ENCODE data around the gene SNX33. TPM values are rescaled to one million over a fixed set of nuclear protein-coding genes. Genes with fewer than 3 reads are reported as not detected.

Gene SNX33
- total RNA-seq, 2 donors from 2014 or later, result 18.9 to 23.2 TPM

GRCh38 chr15:75599401-75599800, 48.3 kb upstream of the SNX33 start:
- H3K36me3 ChIP-seq (ENCODE audit: control insufficient read depth, insufficient read depth, low read length), result peaks cover 61% of the 10 kb centered on the region
- H3K4me1 ChIP-seq (ENCODE audit: control insufficient read depth, insufficient read depth, low read length), result peaks cover 6% of the 10 kb centered on the region
- Mint-ChIP-seq H3K4me3 (no peak overlapping the region), H3K27me3 (ENCODE audit: insufficient read depth) (no peaks in the 10 kb centered on the region), H3K4me1 (peaks cover 8% of the 10 kb centered on the region), H3K27ac (no peak overlapping the region), H3K9me3 (no peaks in the 10 kb centered on the region), H3K36me3 (ENCODE audit: low read depth) (peaks cover 49% of the 10 kb centered on the region)
- no peaks in the 10 kb centered on the region for H3K27me3 ChIP-seq (ENCODE audit: control insufficient read depth, insufficient read depth, low read length, poor library complexity, severe bottlenecking)
- H3K27ac ChIP-seq (ENCODE audit: low read depth, low read length), result no peak overlapping the region
- TF ChIP-seq CTCF (conservative IDR thresholded peaks at IDR 0.05), result no peak
- DNase-seq, result no peak
- 91% methylated on average over 2 of the region's 2 CpGs; no CpG with 5 or more reads in 1 of the 2 experiments for WGBS, 2 experiments (ENCODE audit: insufficient coverage in 1 of 2, insufficient read length in 1 of 2)
- H3K9me3 ChIP-seq (ENCODE audit: control insufficient read depth, low read length), result no peaks in the 10 kb centered on the region
- no peak overlapping the region for H3K9ac ChIP-seq (ENCODE audit: extremely low read depth, low read length, poor library complexity, severe bottlenecking)
- H3K4me3 ChIP-seq (ENCODE audit: low read length), result no peak overlapping the region

GRCh38 chr15:75606026-75606425, 41.7 kb upstream of the SNX33 start:
- Mint-ChIP-seq H3K27ac (no peak overlapping the region), H3K4me3 (no peak overlapping the region), H3K9me3 (no peaks in the 10 kb centered on the region), H3K36me3 (ENCODE audit: low read depth) (peaks cover 57% of the 10 kb centered on the region), H3K27me3 (ENCODE audit: insufficient read depth) (no peaks in the 10 kb centered on the region), H3K4me1 (no peaks in the 10 kb centered on the region)
- TF ChIP-seq CTCF (conservative IDR thresholded peaks at IDR 0.05), result no peak
- Histone ChIP-seq H3K27me3 (ENCODE audit: control insufficient read depth, insufficient read depth, low read length, poor library complexity, severe bottlenecking) (no peaks in the 10 kb centered on the region), H3K4me1 (ENCODE audit: control insufficient read depth, insufficient read depth, low read length) (no peaks in the 10 kb centered on the region), H3K9me3 (ENCODE audit: control insufficient read depth, low read length) (no peaks in the 10 kb centered on the region), H3K27ac (ENCODE audit: low read depth, low read length) (no peak overlapping the region), H3K36me3 (ENCODE audit: control insufficient read depth, insufficient read depth, low read length) (peaks cover 58% of the 10 kb centered on the region), H3K9ac (ENCODE audit: extremely low read depth, low read length, poor library complexity, severe bottlenecking) (no peak overlapping the region), H3K4me3 (ENCODE audit: low read length) (no peak overlapping the region)
- DNase-seq, result no peak
- WGBS, 2 experiments (ENCODE audit: insufficient coverage in 1 of 2, insufficient read length in 1 of 2), result 91 to 95% methylated on average over 8 of the region's 8 CpGs

GRCh38 chr15:75606711-75607699, 40.7 kb upstream of the SNX33 start:
- H3K4me1 ChIP-seq (ENCODE audit: control insufficient read depth, insufficient read depth, low read length), result no peaks in the 10 kb centered on the region
- H3K36me3 Mint-ChIP-seq (ENCODE audit: low read depth), result peaks cover 52% of the 10 kb centered on the region

More at GRCh38 chr15:75606711-75607699, 40.7 kb upstream of the SNX33 start:
- Mint-ChIP-seq H3K27ac (no peak overlapping the region), H3K27me3 (ENCODE audit: insufficient read depth) (no peaks in the 10 kb centered on the region), H3K4me1 (no peaks in the 10 kb centered on the region), H3K9me3 (no peaks in the 10 kb centered on the region), H3K4me3 (no peak overlapping the region)
- no peak for TF ChIP-seq CTCF (conservative IDR thresholded peaks at IDR 0.05)
- Histone ChIP-seq H3K27me3 (ENCODE audit: control insufficient read depth, insufficient read depth, low read length, poor library complexity, severe bottlenecking) (no peaks in the 10 kb centered on the region), H3K4me3 (ENCODE audit: low read length) (no peak overlapping the region), H3K9me3 (ENCODE audit: control insufficient read depth, low read length) (no peaks in the 10 kb centered on the region), H3K36me3 (ENCODE audit: control insufficient read depth, insufficient read depth, low read length) (peaks cover 57% of the 10 kb centered on the region), H3K27ac (ENCODE audit: low read depth, low read length) (no peak overlapping the region), H3K9ac (ENCODE audit: extremely low read depth, low read length, poor library complexity, severe bottlenecking) (no peak overlapping the region)
- WGBS, 2 experiments (ENCODE audit: insufficient coverage in 1 of 2, insufficient read length in 1 of 2), result 90 to 95% methylated on average over 2 to 6 of the region's 6 CpGs
- no peak for DNase-seq

Data from endodermal cell (in vitro differentiated cells).